ENCODE results near the gene RPS19BP1.

The RPS19BP1 gene

GRCh38 chr22:39569066-39569465 is 36.5 kb upstream of the RPS19BP1 start:
- TF ChIP-seq EZH2phosphoT487 (conservative IDR thresholded peaks at IDR 0.05; ENCODE audit: low read length): no peak
- TF ChIP-seq, protein P1, sequence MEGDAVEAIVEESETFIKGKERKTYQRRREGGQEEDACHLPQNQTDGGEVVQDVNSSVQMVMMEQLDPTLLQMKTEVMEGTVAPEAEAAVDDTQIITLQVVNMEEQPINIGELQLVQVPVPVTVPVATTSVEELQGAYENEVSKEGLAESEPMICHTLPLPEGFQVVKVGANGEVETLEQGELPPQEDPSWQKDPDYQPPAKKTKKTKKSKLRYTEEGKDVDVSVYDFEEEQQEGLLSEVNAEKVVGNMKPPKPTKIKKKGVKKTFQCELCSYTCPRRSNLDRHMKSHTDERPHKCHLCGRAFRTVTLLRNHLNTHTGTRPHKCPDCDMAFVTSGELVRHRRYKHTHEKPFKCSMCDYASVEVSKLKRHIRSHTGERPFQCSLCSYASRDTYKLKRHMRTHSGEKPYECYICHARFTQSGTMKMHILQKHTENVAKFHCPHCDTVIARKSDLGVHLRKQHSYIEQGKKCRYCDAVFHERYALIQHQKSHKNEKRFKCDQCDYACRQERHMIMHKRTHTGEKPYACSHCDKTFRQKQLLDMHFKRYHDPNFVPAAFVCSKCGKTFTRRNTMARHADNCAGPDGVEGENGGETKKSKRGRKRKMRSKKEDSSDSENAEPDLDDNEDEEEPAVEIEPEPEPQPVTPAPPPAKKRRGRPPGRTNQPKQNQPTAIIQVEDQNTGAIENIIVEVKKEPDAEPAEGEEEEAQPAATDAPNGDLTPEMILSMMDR (IDR thresholded peaks at IDR 0.05; ENCODE audit: insufficient read depth, low read length, poor library complexity, severe bottlenecking): no peak
- Histone ChIP-seq H3K9me2 (replicated peaks; ENCODE audit: insufficient read depth, low read length) (no peaks in the 10 kb centered on the region), H3K79me2 (ENCODE audit: insufficient read depth, low read length) (no peaks in the 10 kb centered on the region), H3K4me2 (ENCODE audit: low read depth, low read length, poor library complexity, severe bottlenecking) (no peak overlapping the region), H3K9ac (ENCODE audit: low read length) (no peak overlapping the region), H3K27me3 (ENCODE audit: low read length) (no peaks in the 10 kb centered on the region), H3K36me3 (ENCODE audit: low read length) (no peaks in the 10 kb centered on the region), H4K20me1 (ENCODE audit: low read depth, low read length) (no peaks in the 10 kb centered on the region), H2AFZ (ENCODE audit: low read depth, low read length, severe bottlenecking) (no peak overlapping the region), H3F3A (ENCODE audit: insufficient read depth) (no peaks in the 10 kb centered on the region), H3K9me3 (ENCODE audit: insufficient read depth, low read length) (peaks cover 7% of the 10 kb centered on the region; the same call in 1 of the 2 replicates), H3K27ac (ENCODE audit: low read depth, low read length) (no peak overlapping the region), H3K4me3 (ENCODE audit: insufficient read depth, low read length, poor library complexity, severe bottlenecking) (no peak overlapping the region)

- H3K27me3 ChIP-seq (ENCODE audit: low read length): no peaks in the 10 kb centered on the region
- no peaks in the 10 kb centered on the region for H4K20me1 ChIP-seq (ENCODE audit: low read depth, low read length)
- H2AFZ ChIP-seq (ENCODE audit: low read depth, low read length, severe bottlenecking): no peak overlapping the region
- no peaks in the 10 kb centered on the region for H3K9me2 ChIP-seq (replicated peaks; ENCODE audit: insufficient read depth, low read length)
- H3K79me2 ChIP-seq (ENCODE audit: insufficient read depth, low read length): no peaks in the 10 kb centered on the region
- no peaks in the 10 kb centered on the region for H3F3A ChIP-seq (ENCODE audit: insufficient read depth)
- no peak overlapping the region for H3K4me2 ChIP-seq (ENCODE audit: low read depth, low read length, poor library complexity, severe bottlenecking)
- peaks cover 13% of the 10 kb centered on the region; the same call in 1 of the 2 replicates for H3K9me3 ChIP-seq (ENCODE audit: insufficient read depth, low read length)
- no peak overlapping the region for H3K9ac ChIP-seq (ENCODE audit: low read length)
- H3K27ac ChIP-seq (ENCODE audit: low read depth, low read length): no peak overlapping the region
- no peaks in the 10 kb centered on the region for H3K36me3 ChIP-seq (ENCODE audit: low read length)
- H3K4me3 ChIP-seq (ENCODE audit: insufficient read depth, low read length, poor library complexity, severe bottlenecking): no peak overlapping the region
- TF ChIP-seq, protein P1 (IDR thresholded peaks at IDR 0.05; ENCODE audit: insufficient read depth, low read length, poor library complexity, severe bottlenecking): no peak
- no peak for TF ChIP-seq EZH2phosphoT487 (conservative IDR thresholded peaks at IDR 0.05; ENCODE audit: low read length)
These were observed 35.9 kb upstream of the RPS19BP1 start for GRCh38 chr22:39568278-39568981.

- Histone ChIP-seq H3K36me3 (ENCODE audit: low read length) (no peaks in the 10 kb centered on the region), H3F3A (ENCODE audit: insufficient read depth) (no peaks in the 10 kb centered on the region), H3K79me2 (ENCODE audit: insufficient read depth, low read length) (no peaks in the 10 kb centered on the region), H3K9me3 (ENCODE audit: insufficient read depth, low read length) (peaks cover 14% of the 10 kb centered on the region; the same call in 1 of the 2 replicates), H2AFZ (ENCODE audit: low read depth, low read length, severe bottlenecking) (no peak overlapping the region), H3K9ac (ENCODE audit: low read length) (no peak overlapping the region), H3K4me2 (ENCODE audit: low read depth, low read length, poor library complexity, severe bottlenecking) (no peak overlapping the region), H3K4me3 (ENCODE audit: insufficient read depth, low read length, poor library complexity, severe bottlenecking) (no peak overlapping the region), H3K27me3 (ENCODE audit: low read length) (no peaks in the 10 kb centered on the region), H3K9me2 (replicated peaks; ENCODE audit: insufficient read depth, low read length) (no peaks in the 10 kb centered on the region), H4K20me1 (ENCODE audit: low read depth, low read length) (no peaks in the 10 kb centered on the region), H3K27ac (ENCODE audit: low read depth, low read length) (no peak overlapping the region)
- TF ChIP-seq, protein P1 (IDR thresholded peaks at IDR 0.05; ENCODE audit: insufficient read depth, low read length, poor library complexity, severe bottlenecking): no peak
- no peak for TF ChIP-seq EZH2phosphoT487 (conservative IDR thresholded peaks at IDR 0.05; ENCODE audit: low read length)
These were observed 34.8 kb upstream of the RPS19BP1 start for GRCh38 chr22:39567135-39567946.
